ENCODE results near the gene RIMOC1. TPM values are rescaled to one million over a fixed set of nuclear protein-coding genes. Genes with fewer than 3 reads are reported as not detected.

Gene RIMOC1, protein sequence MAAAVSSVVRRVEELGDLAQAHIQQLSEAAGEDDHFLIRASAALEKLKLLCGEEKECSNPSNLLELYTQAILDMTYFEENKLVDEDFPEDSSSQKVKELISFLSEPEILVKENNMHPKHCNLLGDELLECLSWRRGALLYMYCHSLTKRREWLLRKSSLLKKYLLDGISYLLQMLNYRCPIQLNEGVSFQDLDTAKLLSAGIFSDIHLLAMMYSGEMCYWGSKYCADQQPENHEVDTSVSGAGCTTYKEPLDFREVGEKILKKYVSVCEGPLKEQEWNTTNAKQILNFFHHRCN
- 10 to 100 TPM; 29.7 to 32.7 TPM for total RNA-seq

DNA sequence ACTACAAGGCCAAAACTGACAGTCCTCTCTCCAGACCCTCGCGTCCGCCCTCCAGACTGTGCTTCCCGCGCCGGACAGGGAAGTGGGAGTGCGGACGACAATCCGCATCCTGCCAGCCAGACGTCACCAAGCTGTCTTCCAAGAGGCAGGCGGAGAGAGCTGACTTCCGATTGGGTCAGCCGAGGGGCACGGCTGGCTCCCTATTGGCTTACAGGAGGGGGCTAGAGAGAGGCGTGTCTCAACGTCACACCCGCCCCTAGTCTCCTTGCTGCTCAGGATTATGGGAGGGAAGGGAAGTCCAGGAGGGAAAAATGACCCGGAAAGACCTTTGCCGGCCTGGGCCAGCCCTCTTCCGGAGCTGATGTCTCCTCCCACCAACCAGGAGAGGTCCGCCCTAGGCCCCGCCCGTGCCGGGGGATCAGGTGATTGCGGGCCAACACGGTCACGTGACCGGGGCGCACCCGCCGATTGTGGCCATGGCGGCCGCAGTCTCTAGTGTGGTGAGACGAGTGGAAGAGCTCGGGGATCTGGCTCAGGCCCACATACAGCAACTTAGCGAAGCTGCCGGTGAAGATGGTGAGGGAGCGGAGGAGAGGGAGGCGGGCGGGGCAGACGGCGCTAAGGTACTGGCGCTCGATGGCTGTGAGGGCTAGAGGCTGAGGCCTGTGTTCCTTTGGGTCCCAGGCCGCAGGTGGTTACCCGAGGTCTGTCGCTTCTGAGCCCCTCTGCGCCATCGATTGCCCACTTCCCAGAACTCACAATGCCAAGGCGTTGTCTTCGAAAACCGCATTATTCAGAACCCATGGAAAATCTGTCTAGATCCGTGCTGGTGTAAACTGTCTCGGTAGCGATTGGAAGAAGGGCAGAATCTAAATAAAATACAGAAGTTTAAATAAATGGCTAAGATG, at the start of gene RIMOC1:
Gene RIMOC1 (plus strand): TSS at position 453 of the 908 bp plus-strand sequence. CDS start 24 bp downstream, at position 477.
- H3K4me3 Mint-ChIP-seq = peak within 1 kb of the TSS; percentile 84
- H3K9me3 Mint-ChIP-seq = no peaks in the 10 kb centered on the region
- peaks cover 31% of the 10 kb centered on the region for H3K4me1 Mint-ChIP-seq
- ATAC-seq (replicated peaks) = peak; percentile 96
- peak within 1 kb of the TSS; percentile 96 for H3K27ac Mint-ChIP-seq
- H3K36me3 Mint-ChIP-seq (ENCODE audit: low read depth) = peaks cover 48% of the 10 kb centered on the region
- H3K27me3 Mint-ChIP-seq = no peaks in the 10 kb centered on the region

DNA sequence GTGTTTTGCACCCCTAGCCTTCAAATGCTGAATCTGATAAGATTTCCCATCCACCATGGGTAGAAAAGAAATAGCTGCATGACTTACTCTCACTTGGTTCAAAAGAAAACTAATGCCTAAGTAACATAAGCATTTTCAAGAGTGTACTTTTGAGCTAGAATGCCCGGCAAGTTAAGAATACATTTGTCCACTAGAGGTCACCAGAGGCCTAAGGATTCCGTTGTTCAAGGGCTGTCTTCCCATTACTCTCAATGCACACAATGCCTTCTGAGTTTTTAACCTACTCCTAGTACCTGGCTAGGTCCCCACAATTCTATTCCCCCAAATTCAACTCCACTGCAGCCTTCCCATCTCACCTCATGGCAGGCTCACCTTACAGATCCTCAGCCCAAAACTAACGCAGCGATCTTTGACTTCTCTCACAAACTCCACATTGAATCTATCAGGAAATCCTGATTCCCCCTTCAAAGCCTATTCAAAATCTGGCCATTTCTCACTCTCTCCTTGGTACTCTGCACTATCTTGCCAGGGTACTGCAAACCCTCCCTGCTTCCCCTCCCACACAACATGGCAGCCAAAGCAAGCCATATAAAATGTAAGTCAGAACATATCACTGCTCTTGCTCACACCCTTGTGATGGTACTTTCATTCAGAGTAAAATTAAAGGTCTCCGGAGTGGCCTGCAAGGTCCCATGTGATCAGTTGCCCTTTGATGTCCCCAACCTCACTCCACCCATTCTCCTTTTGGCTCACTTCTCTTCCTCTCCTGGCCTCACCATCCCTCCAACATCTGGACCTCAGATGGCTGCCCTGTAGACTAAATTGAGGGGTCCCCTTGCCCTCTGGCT, 47.3 kb upstream of the RIMOC1 start:
- no peak overlapping the region for H3K4me3 Mint-ChIP-seq
- ATAC-seq (replicated peaks) = peak; percentile 76

DNA sequence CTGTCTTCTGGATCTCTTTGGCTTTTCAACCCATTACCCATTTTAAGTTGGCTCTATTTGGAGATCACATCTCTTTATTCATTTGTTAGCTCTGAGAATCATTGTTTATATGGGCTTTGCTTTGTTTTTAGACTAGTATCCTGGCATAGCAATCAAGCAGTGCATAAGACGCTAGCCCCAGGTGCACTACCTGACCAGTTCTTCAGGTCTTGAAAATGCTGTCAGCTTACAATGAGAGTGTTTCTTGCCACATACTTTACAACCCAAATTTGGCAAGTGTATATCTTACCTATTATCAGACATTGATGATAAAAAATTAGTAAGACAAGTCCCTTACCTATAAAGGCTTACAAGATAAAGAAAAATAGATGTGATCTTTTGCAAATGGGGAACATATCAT, 46.2 kb upstream of the RIMOC1 start:
- ATAC-seq (replicated peaks) = no peak
- peak overlapping the region; percentile 5 for H3K27ac Mint-ChIP-seq
- H3K9me3 Mint-ChIP-seq = no peaks in the 10 kb centered on the region
- H3K4me3 Mint-ChIP-seq = no peak overlapping the region
- H3K27me3 Mint-ChIP-seq = no peaks in the 10 kb centered on the region
- peaks cover 27% of the 10 kb centered on the region for H3K36me3 Mint-ChIP-seq (ENCODE audit: low read depth)
- H3K4me1 Mint-ChIP-seq = peaks cover 11% of the 10 kb centered on the region

More for the DNA sequence above, 47.3 kb upstream of the RIMOC1 start:
- H3K36me3 Mint-ChIP-seq (ENCODE audit: low read depth) = peaks cover 21% of the 10 kb centered on the region
- H3K27ac Mint-ChIP-seq = no peak overlapping the region
- H3K9me3 Mint-ChIP-seq = no peaks in the 10 kb centered on the region
- no peaks in the 10 kb centered on the region for H3K27me3 Mint-ChIP-seq
- peaks cover 12% of the 10 kb centered on the region for H3K4me1 Mint-ChIP-seq

DNA sequence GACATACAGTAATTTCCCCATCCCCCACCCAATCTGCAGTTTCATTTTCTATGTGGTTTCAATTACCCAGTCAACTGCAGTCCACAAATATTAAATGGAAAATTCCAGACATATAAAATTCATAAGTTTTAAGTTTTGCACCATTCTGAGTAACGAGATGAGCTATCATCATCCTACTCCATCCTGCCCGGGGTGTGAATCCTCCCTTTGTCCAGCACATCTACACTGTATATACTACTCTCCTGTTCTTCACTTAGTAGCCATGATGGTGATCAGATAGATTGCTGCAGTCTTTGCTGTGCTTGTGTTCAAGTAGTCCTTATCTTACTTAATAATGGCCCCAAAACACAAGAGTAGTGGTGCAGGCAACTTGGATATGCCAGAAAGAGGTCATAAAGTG, 45.3 kb upstream of the RIMOC1 start:
- peaks cover 34% of the 10 kb centered on the region for H3K36me3 Mint-ChIP-seq (ENCODE audit: low read depth)
- peak overlapping the region; percentile 60 for H3K4me3 Mint-ChIP-seq
- H3K27ac Mint-ChIP-seq = peak overlapping the region; percentile 90
- ATAC-seq (replicated peaks) = peak; percentile 74
- H3K27me3 Mint-ChIP-seq = no peaks in the 10 kb centered on the region
- peaks cover 18% of the 10 kb centered on the region for H3K4me1 Mint-ChIP-seq
- H3K9me3 Mint-ChIP-seq = no peaks in the 10 kb centered on the region

DNA sequence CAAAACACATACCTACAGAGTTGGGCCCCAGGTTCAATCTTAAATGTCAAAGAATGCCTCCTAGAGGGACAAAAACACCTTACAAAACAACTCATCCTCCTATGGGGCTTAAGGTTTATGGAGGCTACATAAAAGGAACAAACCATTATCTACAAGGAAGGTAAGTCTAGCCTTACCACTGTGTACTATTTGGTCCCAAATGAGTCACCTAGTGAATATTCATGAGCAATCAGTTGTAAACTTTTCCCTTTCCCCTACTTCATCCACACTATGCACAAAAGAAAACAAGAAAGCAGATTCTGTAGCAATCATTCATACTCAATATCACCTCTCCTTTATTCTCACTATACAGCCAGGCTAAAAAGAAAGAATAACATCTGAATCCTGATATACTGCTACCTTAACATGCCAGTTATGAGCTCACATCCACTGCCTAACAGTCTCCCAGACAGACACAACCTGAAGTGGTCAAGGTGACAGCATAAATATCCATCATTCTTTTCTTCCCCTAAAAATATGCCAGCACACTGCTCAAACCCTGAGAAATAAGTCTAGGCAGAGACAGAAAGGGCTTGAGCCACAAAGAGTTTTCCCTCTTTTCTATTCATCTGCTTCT, 40.2 kb upstream of the RIMOC1 start:
- Mint-ChIP-seq H3K27ac (peak overlapping the region; percentile 56), H3K4me1 (peaks cover 35% of the 10 kb centered on the region)

DNA sequence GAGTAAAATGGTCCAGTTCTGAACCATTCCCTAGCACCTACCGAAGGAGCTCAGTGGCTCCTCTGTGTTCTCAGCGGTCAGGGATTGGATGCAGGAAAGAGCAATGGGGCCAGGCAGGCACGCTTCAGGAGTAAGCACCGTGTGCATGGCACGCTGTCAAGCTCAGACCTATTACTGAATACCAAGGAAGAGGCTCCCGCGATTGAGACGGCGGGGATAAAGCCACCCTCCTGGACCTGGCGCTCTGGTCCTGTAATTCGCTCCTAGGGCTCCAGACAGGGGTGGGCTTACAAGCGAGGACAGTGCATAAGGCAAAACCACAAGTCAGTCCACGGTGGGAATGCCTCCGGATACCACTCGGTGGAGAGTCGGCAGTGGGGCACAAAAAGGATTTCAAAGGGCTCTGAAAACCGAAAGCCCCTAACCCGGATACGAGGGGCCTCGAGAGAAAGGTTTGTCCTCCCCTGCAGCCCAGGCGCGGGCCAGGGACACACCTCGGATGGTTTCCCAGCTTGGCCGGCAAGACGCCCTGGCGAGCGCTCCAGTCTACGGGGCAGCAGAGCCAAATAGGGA, 34.9 kb upstream of the RIMOC1 start:
- H3K4me3 Mint-ChIP-seq = peak overlapping the region; percentile 86
- H3K9me3 Mint-ChIP-seq = no peaks in the 10 kb centered on the region
- no peaks in the 10 kb centered on the region for H3K27me3 Mint-ChIP-seq
- peaks cover 36% of the 10 kb centered on the region for H3K36me3 Mint-ChIP-seq (ENCODE audit: low read depth)
- peaks cover 24% of the 10 kb centered on the region for H3K4me1 Mint-ChIP-seq
- ATAC-seq (replicated peaks) = no peak
- peak overlapping the region; percentile 82 for H3K27ac Mint-ChIP-seq

More for the DNA sequence above, 40.2 kb upstream of the RIMOC1 start:
- no peaks in the 10 kb centered on the region for H3K27me3 Mint-ChIP-seq
- peaks cover 66% of the 10 kb centered on the region for H3K36me3 Mint-ChIP-seq (ENCODE audit: low read depth)
- no peaks in the 10 kb centered on the region for H3K9me3 Mint-ChIP-seq
- peak overlapping the region; percentile 54 for H3K4me3 Mint-ChIP-seq
- peak; percentile 83 for ATAC-seq (replicated peaks)

DNA sequence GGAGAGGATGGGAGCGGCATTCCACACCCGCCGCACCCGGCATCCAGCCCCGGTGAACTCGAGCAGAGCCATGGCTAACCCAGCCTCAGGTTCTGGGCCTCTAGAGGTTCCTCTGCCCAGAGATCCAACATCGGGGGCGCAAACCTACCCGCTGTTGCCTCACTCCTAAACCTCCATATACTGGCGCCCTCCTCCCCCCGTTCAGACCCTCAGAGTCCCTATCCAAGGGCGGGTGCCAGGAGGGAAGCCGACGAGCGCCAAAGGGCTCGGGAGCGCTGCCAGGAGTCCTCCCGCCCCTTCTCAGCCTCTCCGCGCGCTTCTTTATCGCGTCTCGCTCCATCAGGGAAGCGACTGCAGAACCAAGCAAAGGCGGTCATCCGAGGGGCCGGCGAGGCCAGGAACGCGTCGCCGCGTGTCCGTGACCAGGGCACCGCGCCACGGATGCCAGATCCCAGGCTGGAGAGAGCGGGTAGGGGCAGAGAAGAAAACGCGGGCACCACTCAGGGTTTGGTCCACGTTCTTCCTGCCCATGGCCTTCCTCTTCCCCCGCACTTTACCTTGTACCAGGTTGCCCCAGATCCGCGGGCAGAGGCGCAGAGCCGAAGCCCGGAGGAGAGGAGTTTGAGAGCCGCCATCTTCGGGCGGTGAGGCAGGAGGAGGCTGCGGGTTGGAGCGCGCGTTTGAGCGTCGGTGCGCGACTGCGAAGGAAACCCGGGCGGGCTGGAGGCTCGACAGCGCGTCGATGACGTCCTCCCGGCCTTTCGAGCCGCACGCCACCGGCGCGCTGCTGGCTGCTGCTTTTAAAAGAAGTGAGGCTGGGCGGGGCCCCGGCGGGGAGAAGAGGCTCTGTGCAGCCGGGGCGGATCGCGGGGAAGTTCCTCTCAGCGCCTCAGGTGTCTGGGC, 34.2 kb upstream of the RIMOC1 start, which contains the start of gene OXCT1:
Gene OXCT1 (minus strand): TSS at position 702 of the 903 bp plus-strand sequence. CDS start 67 bp downstream, at position 635.
- H3K36me3 Mint-ChIP-seq (ENCODE audit: low read depth) = peaks cover 36% of the 10 kb centered on the region
- H3K9me3 Mint-ChIP-seq = no peaks in the 10 kb centered on the region
- peak within 1 kb of the TSS; percentile 86 for H3K4me3 Mint-ChIP-seq
- H3K27ac Mint-ChIP-seq = peak within 1 kb of the TSS; percentile 82
- H3K27me3 Mint-ChIP-seq = no peaks in the 10 kb centered on the region
- peaks cover 19% of the 10 kb centered on the region for H3K4me1 Mint-ChIP-seq
- ATAC-seq (replicated peaks) = peak; percentile 94

DNA sequence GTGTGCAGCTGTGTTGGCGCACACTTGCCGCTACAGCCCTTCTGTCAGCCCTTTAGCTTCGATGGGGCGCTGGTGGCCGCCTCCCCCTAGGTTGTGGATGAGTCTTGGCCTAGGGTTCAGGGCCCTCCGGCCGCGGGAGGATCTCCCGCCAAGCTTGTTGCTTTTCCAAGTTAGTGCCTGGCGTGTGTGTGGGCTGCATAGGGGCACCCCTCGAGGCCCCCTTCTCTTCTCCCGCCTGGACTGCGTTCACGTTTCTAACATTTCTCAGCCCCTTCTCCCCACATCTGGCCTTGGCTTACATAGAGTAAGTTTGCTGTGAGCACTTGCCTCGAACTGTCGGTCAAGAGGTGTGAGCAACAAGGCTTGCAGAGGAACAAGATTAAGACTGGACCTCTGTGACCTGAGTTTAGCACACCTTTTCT, 33.5 kb upstream of the RIMOC1 start:
- ATAC-seq (replicated peaks) = no peak
- peak overlapping the region; percentile 82 for H3K27ac Mint-ChIP-seq
- H3K36me3 Mint-ChIP-seq (ENCODE audit: low read depth) = peaks cover 36% of the 10 kb centered on the region
- H3K4me3 Mint-ChIP-seq = peak overlapping the region; percentile 86
- H3K4me1 Mint-ChIP-seq = peaks cover 15% of the 10 kb centered on the region
- no peaks in the 10 kb centered on the region for H3K9me3 Mint-ChIP-seq
- H3K27me3 Mint-ChIP-seq = no peaks in the 10 kb centered on the region

DNA sequence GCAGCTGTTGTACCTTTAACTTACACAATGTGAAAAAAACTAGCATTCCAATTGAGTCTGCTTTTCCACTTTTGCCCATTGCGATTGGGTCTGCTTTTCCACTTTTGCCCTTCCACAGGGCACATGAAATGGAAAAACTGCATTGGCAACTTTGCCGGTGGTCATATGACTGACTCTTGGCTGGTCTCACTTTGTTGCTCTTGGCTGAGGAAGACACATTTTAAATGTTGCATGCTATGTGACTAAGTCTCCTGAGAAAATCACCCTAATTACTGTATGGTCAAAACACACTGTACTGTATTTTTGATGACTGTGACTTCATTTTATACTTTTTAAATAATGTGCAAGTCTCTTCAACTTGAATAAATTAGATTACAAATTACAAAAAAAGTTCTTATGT, 32.3 kb upstream of the RIMOC1 start:
- ATAC-seq (replicated peaks) = no peak
- peaks cover 15% of the 10 kb centered on the region for H3K4me1 Mint-ChIP-seq
- H3K27ac Mint-ChIP-seq = no peak overlapping the region
- H3K36me3 Mint-ChIP-seq (ENCODE audit: low read depth) = peaks cover 26% of the 10 kb centered on the region
- H3K4me3 Mint-ChIP-seq = peak overlapping the region; percentile 86
- H3K27me3 Mint-ChIP-seq = no peaks in the 10 kb centered on the region
- H3K9me3 Mint-ChIP-seq = no peaks in the 10 kb centered on the region

DNA sequence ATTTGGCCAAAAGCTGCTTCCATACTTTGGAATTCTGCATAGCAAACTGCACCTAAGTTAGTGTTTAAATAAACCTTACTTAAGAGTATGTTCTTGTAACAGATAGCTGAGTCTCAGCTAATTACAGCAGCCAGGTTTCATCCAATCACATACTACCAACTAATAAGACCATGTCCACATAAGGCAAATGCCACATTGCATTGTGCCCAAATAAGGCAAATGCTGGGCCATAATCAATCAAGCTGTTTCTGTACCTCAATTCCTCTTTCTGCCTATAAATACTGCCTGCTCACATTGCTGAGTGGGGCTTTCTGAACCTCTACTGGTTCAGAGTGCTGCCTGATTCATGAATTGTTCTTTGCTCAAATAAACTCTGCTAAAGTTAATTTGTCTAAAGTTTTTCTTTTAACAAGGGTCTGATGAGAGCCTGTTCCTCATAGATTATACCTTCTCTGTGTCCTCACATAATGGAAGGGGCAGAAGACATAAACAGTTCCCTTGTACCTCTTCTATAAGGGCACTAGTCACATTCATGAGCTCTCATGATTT, 29.6 kb upstream of the RIMOC1 start:
- Mint-ChIP-seq H3K36me3 (ENCODE audit: low read depth) (no peaks in the 10 kb centered on the region), H3K4me1 (peaks cover 4% of the 10 kb centered on the region), H3K27me3 (peaks cover 3% of the 10 kb centered on the region), H3K4me3 (no peak overlapping the region), H3K27ac (no peak overlapping the region), H3K9me3 (no peaks in the 10 kb centered on the region)
- no peak for ATAC-seq (replicated peaks)

DNA sequence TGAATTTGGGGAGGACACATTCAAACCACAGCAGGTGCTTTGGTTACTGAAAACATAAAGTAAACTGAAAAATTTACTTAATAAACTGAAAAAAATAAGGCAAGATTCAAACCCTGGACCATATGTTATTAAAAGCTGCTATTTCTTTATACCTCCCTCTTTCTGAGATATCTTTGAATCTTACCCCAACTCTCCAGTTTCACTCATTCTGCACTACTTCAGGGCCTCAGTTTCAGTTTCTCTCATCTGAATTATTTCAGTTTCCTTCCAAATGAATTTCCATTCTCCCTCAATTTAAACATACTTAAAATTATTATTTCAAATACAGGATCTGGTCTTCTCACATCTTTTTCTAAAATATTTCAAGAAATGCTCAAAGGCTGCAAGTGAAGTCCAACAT, 29.0 kb upstream of the RIMOC1 start:
- Mint-ChIP-seq H3K27me3 (peaks cover 9% of the 10 kb centered on the region), H3K9me3 (no peaks in the 10 kb centered on the region), H3K4me1 (peaks cover 4% of the 10 kb centered on the region), H3K36me3 (ENCODE audit: low read depth) (no peaks in the 10 kb centered on the region), H3K27ac (no peak overlapping the region), H3K4me3 (no peak overlapping the region)
- ATAC-seq (replicated peaks) = no peak

DNA sequence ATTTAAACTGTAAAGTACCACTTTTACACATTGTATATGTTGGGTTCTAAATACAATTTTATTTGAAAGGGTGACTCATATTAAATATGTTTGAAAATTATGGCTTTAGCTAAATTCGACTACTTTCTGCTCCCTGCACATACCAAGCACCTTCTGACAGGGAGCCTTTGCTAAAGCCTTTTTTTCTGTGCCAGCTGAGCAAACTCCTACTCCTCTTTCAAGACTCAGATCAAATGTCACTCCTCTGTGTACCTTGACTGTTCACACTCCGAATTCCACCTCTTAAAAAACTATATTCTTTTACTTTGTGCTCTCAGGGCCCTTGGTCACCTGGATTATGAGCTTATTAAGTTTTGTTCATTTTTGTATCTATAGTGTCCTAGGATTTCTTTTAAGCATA, 27.5 kb upstream of the RIMOC1 start:
- H3K27ac Mint-ChIP-seq = no peak overlapping the region
- H3K27me3 Mint-ChIP-seq = peaks cover 14% of the 10 kb centered on the region
- H3K4me1 Mint-ChIP-seq = peaks cover 4% of the 10 kb centered on the region
- H3K4me3 Mint-ChIP-seq = no peak overlapping the region
- ATAC-seq (replicated peaks) = no peak
- no peaks in the 10 kb centered on the region for H3K36me3 Mint-ChIP-seq (ENCODE audit: low read depth)
- no peaks in the 10 kb centered on the region for H3K9me3 Mint-ChIP-seq
